IMR-90 (cell line): Measurements from ENCODE around the gene AKAP6.

Source experiments
- CEBPB ChIP-seq: IDR thresholded peaks from 2 replicates; pipeline ENCODE4 v1.6.1; 2012; ENCODE audit warnings: low read depth, low read length, improper control_type of control experiment
- CTCF ChIP-seq: conservative IDR thresholded peaks from 2 replicates; pipeline ENCODE4 v1.5.1; 2012; ENCODE audit warnings: mild to moderate bottlenecking, low read depth, low read length, improper control_type of control experiment
- FOS ChIP-seq: fragments of 150-350 bp; IDR thresholded peaks from 2 replicates; pipeline ENCODE4 v1.6.1; 2016; ENCODE audit warnings: low read depth, low read length
- MAZ ChIP-seq: IDR thresholded peaks from 2 replicates; pipeline ENCODE4 v1.6.1; 2012; ENCODE audit warnings: low read depth, mild to moderate bottlenecking, low read length, improper control_type of control experiment, moderate library complexity, borderline replicate concordance
- POLR2A ChIP-seq: IDR thresholded peaks from 2 replicates; pipeline ENCODE4 v1.6.1; 2012; ENCODE audit warnings: mild to moderate bottlenecking, low read depth, low read length
- RAD21 ChIP-seq: IDR thresholded peaks from 2 replicates; pipeline ENCODE4 v1.6.1; 2012; ENCODE audit warnings: low read length, improper control_type of control experiment
- RCOR1 ChIP-seq: IDR thresholded peaks from 2 replicates; pipeline ENCODE4 v1.6.1; 2012; ENCODE audit warnings: mild to moderate bottlenecking, low read length, improper control_type of control experiment; ENCODE audit not compliant: insufficient replicate concordance
- SMC3 ChIP-seq: fragments of 150-350 bp; IDR thresholded peaks from 2 replicates; pipeline ENCODE4 v1.6.1; 2016; ENCODE audit warnings: low read depth, mild to moderate bottlenecking, antibody characterized with exemption, low read length, moderate library complexity

- TF ChIP-seq CTCF (no peak), POLR2A (no peak), FOS (no peak), CEBPB (no peak), RAD21 (no peak), RCOR1 (no peak), MAZ (no peak), SMC3 (no peak)
These were observed 42.5 kb upstream of the AKAP6 start for GRCh38 chr14:32286602-32287001.
